HG02571 (cell line): ENCODE results near the gene FGG.

Source experiments
- ATAC-seq: cut with Tn5 transposase; IDR thresholded peaks from one replicate; pipeline ENCODE4 v1.9.1; 2021; ENCODE audit warnings: mild to moderate bottlenecking, moderate library complexity; ENCODE audit not compliant: unreplicated experiment

FGG gene

GRCh38 chr4:154612472-154613414, at the start of gene FGG:
Gene FGG (minus strand): TSS chr4:154612656. CDS start chr4:154612609, 47 bp downstream.
- no peak for ATAC-seq

- no peak for ATAC-seq
Measured at GRCh38 chr4:154660052-154660451, 47.6 kb upstream of the FGG start.

GRCh38 chr4:154658680-154659405, 46.4 kb upstream of the FGG start:
- no peak for ATAC-seq

GRCh38 chr4:154643493-154643892, 31.0 kb upstream of the FGG start:
- ATAC-seq: no peak

- ATAC-seq: no peak
Measured at GRCh38 chr4:154642373-154643009, 30.0 kb upstream of the FGG start.

DNA sequence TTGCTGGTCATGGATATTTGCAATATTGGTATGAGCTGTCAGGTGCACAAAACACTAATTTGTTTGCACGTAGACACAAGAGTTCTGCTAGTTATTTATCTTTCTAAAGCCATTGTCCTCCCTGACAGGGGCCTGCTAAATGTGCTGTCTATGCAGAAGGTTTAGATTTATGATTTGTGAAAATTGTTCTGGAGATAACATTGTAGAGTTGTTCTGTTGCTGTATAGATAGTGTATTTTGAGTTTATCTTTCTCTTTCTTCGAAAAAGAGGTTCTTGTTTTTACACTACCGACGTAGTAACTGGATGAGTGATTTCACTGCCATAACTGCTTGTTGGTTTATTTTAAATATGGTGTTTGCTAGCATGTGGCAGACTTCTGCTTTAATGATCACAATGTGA, 28.5 kb upstream of the FGG start:
- ATAC-seq: no peak

DNA sequence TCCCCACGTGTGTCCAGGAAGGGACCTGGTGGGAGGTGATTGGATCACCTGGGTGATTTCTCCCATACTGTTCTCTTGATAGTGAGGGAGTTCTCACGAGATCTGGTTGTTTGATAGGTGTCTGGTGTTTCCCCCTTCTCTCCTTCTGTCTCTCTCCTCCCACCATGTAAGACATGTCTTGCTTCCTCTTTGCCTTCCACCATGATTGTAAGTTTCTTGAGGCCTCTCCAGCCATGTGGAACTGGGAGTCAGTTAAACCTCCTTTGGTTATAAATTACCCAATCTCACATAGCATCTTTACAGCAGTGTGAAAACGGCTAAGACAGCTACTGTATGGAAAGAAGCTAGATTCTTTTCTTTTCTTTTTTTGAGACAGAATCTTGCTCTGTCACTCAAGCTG, 21.6 kb upstream of the FGG start:
- ATAC-seq: no peak

GRCh38 chr4:154631828-154632227, 19.4 kb upstream of the FGG start:
- no peak for ATAC-seq

GRCh38 chr4:154630324-154630723, 17.9 kb upstream of the FGG start:
- ATAC-seq: no peak

DNA sequence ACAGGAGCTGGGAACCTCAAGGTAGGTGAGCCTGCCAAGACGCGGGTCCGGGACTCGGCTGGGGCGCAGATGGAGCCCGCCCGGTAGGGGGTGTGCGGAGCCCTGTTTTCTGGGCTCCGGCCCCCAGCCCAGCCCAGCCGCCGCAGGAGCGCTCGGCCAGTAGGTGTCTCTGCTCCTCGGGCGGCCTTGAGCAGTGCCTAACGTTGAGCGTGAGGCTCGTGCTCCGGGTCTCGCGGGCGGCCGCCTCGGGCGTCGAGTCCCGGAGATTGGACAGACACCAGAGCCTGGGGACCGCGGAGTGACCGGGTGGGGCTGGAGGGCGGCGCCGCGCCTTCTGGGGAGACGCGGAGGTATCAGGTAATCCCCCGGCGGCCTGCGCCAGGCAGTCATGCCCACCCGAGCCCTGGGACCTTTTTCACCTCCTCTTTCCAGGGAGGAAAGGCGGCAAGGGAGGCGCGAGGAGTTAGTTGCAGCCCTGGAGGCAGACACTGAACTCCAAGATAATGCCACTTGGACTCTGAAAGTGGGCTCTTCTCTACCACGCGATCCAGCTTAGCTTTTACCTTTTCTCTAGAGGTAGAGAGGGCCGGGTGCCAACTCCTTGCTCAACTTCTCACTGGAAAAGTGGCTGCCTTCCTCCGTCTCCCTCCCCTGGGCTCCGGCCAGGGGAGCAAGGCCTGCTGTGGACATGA, 14.5 kb upstream of the FGG start:
- ATAC-seq: peak; percentile 91

GRCh38 chr4:154625971-154626370, 13.5 kb upstream of the FGG start:
- no peak for ATAC-seq

DNA sequence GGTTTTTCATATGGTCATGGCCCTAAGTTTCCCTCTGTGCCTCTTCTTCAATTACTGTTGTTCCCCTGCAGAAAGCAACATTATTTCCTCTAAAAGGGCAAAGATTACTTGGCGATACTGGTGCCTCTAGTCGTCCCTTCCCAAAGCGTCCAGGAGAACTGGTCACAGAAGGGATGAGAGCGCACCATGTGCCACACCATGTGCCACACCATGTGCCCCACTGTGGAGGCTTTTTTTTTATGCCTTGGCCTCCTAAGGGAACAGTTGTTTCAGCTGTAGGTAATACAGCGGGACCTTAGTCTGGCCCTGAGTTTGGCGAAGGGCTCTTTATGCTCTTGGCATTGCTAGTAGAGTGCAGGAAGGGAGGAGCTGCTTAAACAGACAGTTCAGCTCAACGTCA, 11.5 kb upstream of the FGG start:
- no peak for ATAC-seq

DNA sequence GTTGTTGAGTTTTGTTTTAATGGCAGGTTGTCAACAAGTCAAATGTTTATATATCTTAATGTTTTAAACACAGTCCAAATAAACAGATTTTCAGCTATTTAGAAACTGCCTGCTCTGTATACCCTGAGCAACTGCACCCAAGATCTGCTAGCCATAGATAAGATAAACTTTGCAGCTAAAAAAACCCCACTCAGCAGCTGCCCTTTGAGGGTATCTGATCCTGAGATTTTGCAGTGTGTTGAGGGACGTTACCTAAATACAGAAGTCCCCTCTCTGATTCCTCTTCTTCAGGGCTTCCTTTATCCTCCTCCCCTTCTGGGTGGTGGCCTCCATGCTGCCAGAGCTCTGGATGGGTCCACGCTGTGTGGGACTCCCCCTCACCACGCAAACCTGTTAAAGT, 11.0 kb upstream of the FGG start:
- no peak for ATAC-seq

DNA sequence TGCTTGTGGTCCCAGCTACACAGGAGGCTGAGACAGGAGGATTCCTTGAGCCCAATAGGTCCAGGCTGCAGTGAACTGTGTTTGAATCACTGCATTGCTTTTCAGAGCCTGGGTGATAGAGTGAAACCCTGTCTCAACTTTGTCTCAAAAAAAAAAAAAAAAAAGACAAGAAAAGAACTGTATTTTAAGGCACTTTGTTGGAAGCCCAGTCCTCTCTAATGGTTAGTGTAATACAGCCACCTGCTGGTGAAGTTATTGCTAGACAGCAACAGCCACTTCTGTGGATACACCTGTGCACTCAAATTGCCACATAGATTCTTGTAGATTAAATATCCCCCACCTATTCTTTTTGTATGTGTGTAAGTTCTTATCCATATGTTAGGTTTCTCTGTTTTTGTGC, 10.1 kb upstream of the FGG start:
- peak; percentile 44 for ATAC-seq

- no peak for ATAC-seq
Measured at GRCh38 chr4:154620111-154620510, 7.7 kb upstream of the FGG start.

GRCh38 chr4:154618708-154619315, 6.4 kb upstream of the FGG start:
- peak; percentile 56 for ATAC-seq

GRCh38 chr4:154617820-154618317, 5.4 kb upstream of the FGG start:
- no peak for ATAC-seq

- ATAC-seq: peak; percentile 97
Measured at GRCh38 chr4:154616731-154617130, 4.3 kb upstream of the FGG start.

DNA sequence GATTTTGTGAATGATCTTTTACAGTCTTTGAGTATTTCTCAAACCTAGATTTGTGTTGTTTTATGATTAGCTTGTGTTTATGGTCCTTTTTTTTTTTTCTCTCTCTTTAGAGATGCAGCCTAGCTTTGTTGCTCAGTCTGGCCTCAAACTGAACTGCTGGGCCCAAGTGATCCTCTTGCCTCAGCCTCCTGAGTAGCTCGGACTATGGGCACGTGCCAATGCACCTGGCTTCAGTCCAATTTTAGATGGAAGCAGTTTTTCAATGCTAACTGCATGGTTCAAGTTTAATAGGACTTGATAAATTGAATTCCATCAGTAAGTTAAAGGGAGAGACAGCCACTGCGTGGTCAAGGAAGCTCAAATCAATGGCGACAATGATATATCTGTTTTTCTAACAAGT, 3.8 kb upstream of the FGG start:
- no peak for ATAC-seq

- no peak for ATAC-seq
Measured at GRCh38 chr4:154615211-154615610, 2.8 kb upstream of the FGG start.
